IPS DF 6.9 (cell line): Measurements from ENCODE around the gene MAP4K4.

Source experiments
- DNase-seq: peaks from one replicate; pipeline ENCODE4 v3.0.0-alpha.2; 2013; ENCODE audit warnings: low read depth, low spot score
- H3K27ac ChIP-seq: one replicate; pipeline ENCODE4 v1.5.1; 2013; ENCODE audit warnings: low read length, control low read depth
- H3K27me3 ChIP-seq: 2 replicates; pipeline ENCODE4 v1.6.1; 2013; ENCODE audit warnings: mild to moderate bottlenecking, low read length; ENCODE audit not compliant: control insufficient read depth, insufficient read depth
- H3K36me3 ChIP-seq: 2 replicates; pipeline ENCODE4 v1.6.1; 2013; ENCODE audit warnings: low read length; ENCODE audit not compliant: control insufficient read depth, insufficient read depth
- H3K4me1 ChIP-seq: 2 replicates; pipeline ENCODE4 v1.6.1; 2013; ENCODE audit warnings: low read length; ENCODE audit not compliant: control insufficient read depth, insufficient read depth
- H3K4me3 ChIP-seq: 2 replicates; pipeline ENCODE4 v1.5.1; 2013; ENCODE audit warnings: mild to moderate bottlenecking, low read length
- H3K9me3 ChIP-seq: 2 replicates; pipeline ENCODE4 v1.6.1; 2013; ENCODE audit warnings: low read length, inconsistent platforms; ENCODE audit not compliant: control insufficient read depth, insufficient read depth
- WGBS: extraction: QIAGEN DNeasy Blood & Tissue Kit; methylation state at CpG from one replicate; pipeline ENCODE4 v1.1.7; 2013; ENCODE audit warnings: mixed read lengths, missing lambda C conversion rate; ENCODE audit not compliant: insufficient read length, insufficient coverage; 5-methylcytosine and 5-hydroxymethylcytosine counted together

Gene MAP4K4

DNA sequence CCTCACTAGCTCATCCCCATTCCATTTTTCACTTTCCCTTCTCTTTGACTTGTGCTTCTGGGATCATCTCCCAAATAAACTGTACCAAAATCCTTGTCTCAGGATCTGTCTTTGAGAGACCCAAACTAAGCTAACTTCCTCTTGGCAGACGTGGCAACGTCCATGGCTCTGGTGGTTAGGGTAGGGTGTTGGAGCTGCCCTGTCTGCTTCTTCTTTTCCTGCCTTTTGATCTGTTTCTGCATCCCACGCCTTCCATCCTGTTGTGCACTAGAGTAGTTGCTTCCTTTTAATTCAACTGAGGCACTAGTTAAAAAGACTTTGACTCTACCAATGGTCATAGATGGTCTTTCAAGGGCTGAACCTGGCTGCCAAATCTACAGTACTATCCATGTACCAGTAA lies 5.5 kb upstream of the MAP4K4 start:
- no peak overlapping the region for H3K27ac ChIP-seq
- DNase-seq, result no peak
- H3K9me3 ChIP-seq, result no peaks in the 10 kb centered on the region
- H3K4me3 ChIP-seq, result no peak overlapping the region
- H3K36me3 ChIP-seq, result no peaks in the 10 kb centered on the region
- WGBS, result no CpG with 5 or more reads among the region's 3 CpGs
- H3K27me3 ChIP-seq, result no peaks in the 10 kb centered on the region; the same call in 1 of the 2 replicates
- H3K4me1 ChIP-seq, result peaks cover 3% of the 10 kb centered on the region; the same call in 1 of the 2 replicates

DNA sequence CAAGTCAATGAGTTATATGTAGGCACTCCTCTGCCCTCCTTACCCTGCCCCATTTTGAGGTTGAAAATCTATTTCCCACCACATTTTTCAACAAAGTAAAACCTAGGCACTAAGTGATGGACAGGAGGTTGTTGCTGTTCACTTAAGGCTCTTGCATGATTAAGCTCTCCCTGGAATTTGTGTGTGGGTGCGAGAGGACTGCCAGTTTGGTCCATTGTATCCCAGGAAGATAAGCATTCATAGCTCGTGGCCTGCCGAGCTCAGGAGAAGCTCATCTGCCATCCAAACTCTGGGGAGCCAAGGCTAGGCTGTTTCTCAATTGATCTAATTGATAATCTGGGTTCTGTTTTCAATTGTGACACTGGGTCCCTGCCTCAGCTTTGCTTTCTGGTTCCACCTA lies 4.7 kb upstream of the MAP4K4 start:
- Histone ChIP-seq H3K4me3 (no peak overlapping the region), H3K36me3 (no peaks in the 10 kb centered on the region), H3K4me1 (peaks cover 3% of the 10 kb centered on the region; the same call in 1 of the 2 replicates), H3K27ac (no peak overlapping the region), H3K9me3 (no peaks in the 10 kb centered on the region), H3K27me3 (no peaks in the 10 kb centered on the region; the same call in 1 of the 2 replicates)
- no peak for DNase-seq
- WGBS, result no CpG with 5 or more reads among the region's 3 CpGs

DNA sequence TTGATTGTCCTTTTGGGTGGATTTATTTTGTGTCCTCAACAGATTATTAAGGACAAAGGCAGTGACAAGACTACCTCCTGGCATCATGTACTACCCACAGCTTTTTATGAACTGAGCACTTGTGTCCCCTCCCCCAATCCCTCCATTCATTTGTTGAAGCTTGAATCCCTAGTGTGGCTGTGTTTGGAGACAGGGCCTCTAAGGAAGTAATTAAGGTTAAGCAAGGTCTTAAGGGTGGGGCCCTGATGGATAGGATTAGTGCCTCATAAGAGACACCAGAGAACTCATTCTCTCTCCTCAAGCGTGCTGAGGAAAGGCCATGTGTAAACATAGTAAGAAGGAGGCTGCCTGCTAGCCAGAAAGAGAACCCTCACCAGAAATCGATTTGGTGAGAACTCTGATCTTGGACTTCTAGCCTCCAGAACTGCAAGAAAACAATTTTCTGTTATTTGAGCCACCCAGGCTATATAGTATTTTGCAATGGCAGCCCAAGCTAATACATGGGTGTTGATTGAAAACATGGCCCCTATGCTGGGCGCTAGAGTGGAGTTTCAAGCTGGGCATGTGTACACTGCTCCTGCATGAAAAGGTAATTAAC lies 3.4 kb upstream of the MAP4K4 start:
- no peaks in the 10 kb centered on the region; the same call in 1 of the 2 replicates for H3K27me3 ChIP-seq
- H3K9me3 ChIP-seq, result no peaks in the 10 kb centered on the region
- H3K36me3 ChIP-seq, result no peaks in the 10 kb centered on the region
- no CpG with 5 or more reads among the region's 3 CpGs for WGBS
- DNase-seq, result no peak
- peaks cover 3% of the 10 kb centered on the region; the same call in 1 of the 2 replicates for H3K4me1 ChIP-seq
- H3K4me3 ChIP-seq, result no peak overlapping the region
- no peak overlapping the region for H3K27ac ChIP-seq

DNA sequence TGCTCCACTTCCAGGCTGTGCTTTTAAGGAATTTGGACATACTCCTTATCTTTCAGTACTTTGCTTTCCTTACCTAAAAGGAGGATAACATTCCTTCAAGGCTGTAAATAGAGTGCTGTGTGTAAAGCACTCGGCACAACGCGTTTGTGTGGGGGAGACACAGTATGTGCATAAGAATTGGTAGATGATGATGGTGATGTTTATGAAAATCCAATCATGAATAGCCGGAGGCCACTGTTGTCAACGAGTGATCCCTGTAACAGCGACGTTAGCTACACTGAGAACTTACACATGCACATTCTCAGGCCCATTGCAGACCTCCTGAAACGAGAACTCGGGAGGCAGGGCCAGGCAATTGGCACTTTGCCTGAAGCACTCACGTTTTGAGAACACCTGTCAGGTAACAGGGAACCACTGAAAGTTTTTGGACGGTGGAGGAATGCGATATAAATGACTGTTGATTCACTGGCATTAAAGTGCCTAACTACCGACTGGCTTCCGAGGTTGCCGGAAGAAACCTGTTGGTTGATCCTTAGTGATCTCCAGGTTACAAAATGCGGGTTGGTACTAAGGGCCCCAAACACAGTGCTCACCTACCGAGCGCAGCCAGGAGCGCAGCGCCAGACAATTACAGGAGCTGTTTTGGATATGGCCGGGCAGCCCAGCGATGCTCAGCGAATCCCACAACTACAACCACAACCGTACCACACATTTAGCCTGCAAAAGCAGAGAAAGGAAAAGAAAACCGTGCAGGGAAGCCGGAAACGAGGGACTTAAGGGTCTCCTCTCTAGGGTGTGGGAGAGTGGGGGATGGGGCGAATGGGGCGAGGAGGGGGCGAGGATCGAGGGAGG lies 1.0 kb upstream of the MAP4K4 start:
- DNase-seq, result no peak
- H3K27ac ChIP-seq, result no peak overlapping the region
- peak overlapping the region; percentile 92; the same call in 1 of the 2 replicates for H3K4me3 ChIP-seq
- no peaks in the 10 kb centered on the region; the same call in 1 of the 2 replicates for H3K27me3 ChIP-seq
- WGBS, result no CpG with 5 or more reads among the region's 31 CpGs
- H3K4me1 ChIP-seq, result peaks cover 3% of the 10 kb centered on the region; the same call in 1 of the 2 replicates
- no peaks in the 10 kb centered on the region for H3K36me3 ChIP-seq
- no peaks in the 10 kb centered on the region for H3K9me3 ChIP-seq

DNA sequence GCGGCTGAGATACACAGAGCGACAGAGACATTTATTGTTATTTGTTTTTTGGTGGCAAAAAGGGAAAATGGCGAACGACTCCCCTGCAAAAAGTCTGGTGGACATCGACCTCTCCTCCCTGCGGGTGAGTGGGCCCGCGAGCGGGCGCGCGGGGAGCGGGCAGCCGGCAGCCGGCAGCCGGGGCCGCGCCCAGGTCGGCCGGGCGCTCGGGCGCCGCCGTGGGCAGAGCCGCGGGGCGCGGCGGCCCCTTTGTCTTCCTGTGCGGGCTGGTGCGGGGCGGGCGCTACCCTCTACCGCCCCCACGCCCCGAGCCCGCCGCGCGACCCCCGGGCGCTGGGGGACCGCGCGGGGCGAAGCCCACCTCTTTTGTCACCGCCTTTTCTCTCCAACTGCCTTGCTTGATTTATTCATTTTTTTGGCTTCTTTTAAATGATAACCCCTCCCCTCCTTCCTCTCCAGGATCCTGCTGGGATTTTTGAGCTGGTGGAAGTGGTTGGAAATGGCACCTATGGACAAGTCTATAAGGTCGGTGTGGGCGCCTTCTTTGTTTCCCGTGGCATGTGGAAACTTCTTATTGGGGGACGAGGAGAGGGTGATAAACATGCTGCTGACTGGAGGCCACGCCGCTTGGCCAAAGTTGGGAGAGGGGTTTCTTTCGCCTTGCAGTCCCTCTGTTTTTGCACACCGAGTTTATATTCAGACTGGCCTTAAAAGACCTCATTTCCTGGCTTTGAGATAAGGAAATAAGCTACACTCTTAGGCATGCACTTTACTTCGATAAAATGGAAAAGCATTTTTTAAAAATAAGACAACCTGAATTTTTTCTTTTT lies 722 bp downstream of the MAP4K4 start:
- Histone ChIP-seq H3K9me3 (no peaks in the 10 kb centered on the region), H3K4me1 (peaks cover 3% of the 10 kb centered on the region; the same call in 1 of the 2 replicates), H3K27ac (no peak overlapping the region), H3K4me3 (peak overlapping the region; percentile 92), H3K36me3 (no peaks in the 10 kb centered on the region; the same call in 1 of the 2 replicates), H3K27me3 (no peaks in the 10 kb centered on the region; the same call in 1 of the 2 replicates)
- WGBS, result no CpG with 5 or more reads among the region's 57 CpGs
- DNase-seq, result no peak

DNA sequence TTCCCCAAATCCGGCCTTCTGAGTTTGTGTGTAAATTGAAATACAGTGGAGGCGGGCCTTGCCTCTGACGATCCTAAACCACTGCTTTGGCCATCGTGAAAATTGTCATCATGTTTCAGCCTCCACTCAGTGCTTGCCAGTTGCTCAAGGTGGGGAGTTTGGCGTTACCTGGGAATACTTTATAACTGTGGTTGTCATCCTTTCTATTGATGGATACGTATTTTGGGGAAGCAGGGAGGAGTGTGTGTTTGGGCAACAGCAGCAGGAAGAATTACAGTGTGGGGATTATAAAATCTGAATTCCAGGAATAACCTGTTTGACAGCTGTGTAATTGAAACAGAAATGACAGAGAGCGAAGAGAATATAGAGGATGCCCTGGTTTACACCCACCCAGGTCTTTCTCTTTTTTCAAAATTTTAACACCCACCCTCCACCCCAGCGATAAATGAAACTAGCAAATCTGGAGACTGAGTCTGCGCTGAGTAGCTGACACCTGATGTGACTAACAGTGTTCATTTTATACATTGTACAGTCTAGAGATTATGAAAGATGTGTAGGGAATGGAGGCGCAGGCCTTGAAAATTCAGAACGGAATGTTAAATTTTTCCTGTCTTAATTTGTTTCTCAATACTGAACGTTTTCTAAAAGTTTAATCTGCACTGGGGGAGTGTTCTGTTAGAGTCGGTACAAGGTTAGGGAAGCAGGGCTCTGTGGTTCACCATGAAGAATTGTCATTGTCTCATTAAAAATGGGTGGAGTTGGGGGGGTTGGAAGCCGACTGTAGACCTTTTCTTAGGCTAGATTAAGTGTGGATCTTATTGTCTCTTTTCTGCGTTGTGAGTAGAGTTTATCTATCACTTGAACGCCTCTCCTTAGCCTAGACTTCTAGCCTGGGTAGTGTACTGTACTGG lies 1.6 kb downstream of the MAP4K4 start:
- Histone ChIP-seq H3K4me3 (peak overlapping the region; percentile 92; the same call in 1 of the 2 replicates), H3K27ac (no peak overlapping the region), H3K9me3 (no peaks in the 10 kb centered on the region), H3K4me1 (peaks cover 4% of the 10 kb centered on the region; the same call in 1 of the 2 replicates), H3K27me3 (no peaks in the 10 kb centered on the region; the same call in 1 of the 2 replicates), H3K36me3 (no peaks in the 10 kb centered on the region; the same call in 1 of the 2 replicates)
- no CpG with 5 or more reads among the region's 16 CpGs for WGBS
- DNase-seq, result no peak

DNA sequence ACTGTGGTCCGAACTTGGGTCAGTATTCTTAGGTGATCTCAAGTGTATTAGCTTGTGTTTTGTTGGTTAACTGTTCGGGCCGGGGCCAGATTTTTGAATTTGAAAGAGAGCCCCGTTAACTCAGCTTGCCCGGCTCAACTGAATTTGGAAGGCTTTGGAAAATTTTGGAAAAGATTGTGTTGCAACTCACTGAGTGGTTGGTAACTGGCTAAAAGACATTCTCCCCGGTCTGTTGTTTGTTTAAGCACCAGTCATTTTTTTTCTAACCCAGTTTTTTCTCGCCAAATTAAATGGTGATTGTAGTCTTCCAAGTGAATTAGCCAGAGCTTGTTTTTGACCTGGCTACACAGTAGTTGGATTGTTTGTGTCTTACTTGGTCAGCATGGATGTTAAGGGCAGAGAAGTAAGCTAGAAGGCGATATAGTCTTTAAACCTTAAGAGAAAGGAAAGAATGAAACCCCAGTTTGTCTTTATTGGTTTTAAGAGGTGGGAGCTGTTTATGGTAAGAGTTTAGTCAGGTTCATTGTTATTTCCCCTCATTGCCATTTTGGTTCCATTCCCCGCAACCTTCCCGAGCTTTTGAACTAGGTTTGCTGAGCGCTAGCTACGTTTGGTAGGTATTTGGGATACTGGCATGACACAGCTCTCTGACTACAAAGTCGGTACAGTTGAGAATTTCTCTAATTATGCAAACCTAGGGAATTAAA lies 2.4 kb downstream of the MAP4K4 start:
- Histone ChIP-seq H3K36me3 (no peaks in the 10 kb centered on the region; the same call in 1 of the 2 replicates), H3K27ac (no peak overlapping the region), H3K27me3 (no peaks in the 10 kb centered on the region; the same call in 1 of the 2 replicates), H3K4me3 (peak overlapping the region; percentile 40; the same call in 1 of the 2 replicates), H3K9me3 (no peaks in the 10 kb centered on the region), H3K4me1 (peaks cover 5% of the 10 kb centered on the region; the same call in 1 of the 2 replicates)
- WGBS, result no CpG with 5 or more reads among the region's 13 CpGs
- no peak for DNase-seq

DNA sequence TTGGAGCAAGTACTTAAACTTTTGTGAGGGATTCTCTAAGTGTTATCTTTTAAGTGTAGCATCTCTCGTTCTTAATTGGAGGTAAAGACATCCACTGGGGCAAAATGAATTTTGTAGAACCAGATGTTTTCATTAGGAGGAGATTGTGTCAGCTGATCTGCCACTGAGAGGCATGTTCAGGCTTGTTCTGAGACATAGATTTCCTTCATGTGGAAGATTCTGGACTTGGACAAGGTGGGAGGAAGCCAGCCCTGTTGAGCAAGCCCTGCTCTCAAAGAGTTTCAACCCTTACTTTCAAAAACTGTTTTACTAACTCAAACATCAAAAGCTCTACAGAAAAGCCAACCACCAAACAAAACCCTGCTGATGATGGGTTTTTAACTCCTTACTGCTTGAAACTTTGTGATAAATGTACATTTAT lies 6.5 kb downstream of the MAP4K4 start:
- H3K4me1 ChIP-seq, result peaks cover 1% of the 10 kb centered on the region; the same call in 1 of the 2 replicates
- H3K27ac ChIP-seq, result no peak overlapping the region
- DNase-seq, result no peak
- no peaks in the 10 kb centered on the region for H3K9me3 ChIP-seq
- no CpG with 5 or more reads among the region's 1 CpG for WGBS
- no peaks in the 10 kb centered on the region; the same call in 1 of the 2 replicates for H3K27me3 ChIP-seq
- no peaks in the 10 kb centered on the region; the same call in 1 of the 2 replicates for H3K36me3 ChIP-seq
- no peak overlapping the region for H3K4me3 ChIP-seq
